GM10266 (cell line): ENCODE measurements around the gene GIMAP1.

Experiments
- DNase-seq: peaks from one replicate; pipeline ENCODE4 v3.0.0; 2012; ENCODE audit errors: extremely low spot score
- CTCF ChIP-seq: IDR thresholded peaks from 2 replicates; pipeline ENCODE4 v1.5.1; 2012; ENCODE audit warnings: mild to moderate bottlenecking, low read depth; ENCODE audit not compliant: control insufficient read depth, insufficient read depth; ENCODE audit errors: missing control alignments

GIMAP1 gene

GRCh38 chr7:150766334-150766709, 49.9 kb downstream of the GIMAP1 start:
- no peak for TF ChIP-seq CTCF
- no peak for DNase-seq

GRCh38 chr7:150769768-150770167, 53.4 kb downstream of the GIMAP1 start:
- DNase-seq: no peak
- TF ChIP-seq CTCF: no peak
